OCI-LY7 (cell line): ENCODE measurements around the gene GTF2H1.

Experiments
- EZH2phosphoT487 ChIP-seq: fragments of 200-600 bp; sonication (generic); IDR thresholded peaks from 2 replicates; pipeline ENCODE4 v1.6.1; 2018; ENCODE audit warnings: low read depth, borderline replicate concordance, mild to moderate bottlenecking, mixed run types, antibody characterized with exemption, low read length, moderate library complexity, mixed read lengths
- TF ChIP-seq, protein P1 (sequence below): fragments of 200-600 bp; sonication (generic); conservative IDR thresholded peaks from 2 replicates; pipeline ENCODE4 v1.5.1; 2014; ENCODE audit warnings: mild to moderate bottlenecking, antibody characterized with exemption, low read length, moderate library complexity, mixed read lengths

DNA sequence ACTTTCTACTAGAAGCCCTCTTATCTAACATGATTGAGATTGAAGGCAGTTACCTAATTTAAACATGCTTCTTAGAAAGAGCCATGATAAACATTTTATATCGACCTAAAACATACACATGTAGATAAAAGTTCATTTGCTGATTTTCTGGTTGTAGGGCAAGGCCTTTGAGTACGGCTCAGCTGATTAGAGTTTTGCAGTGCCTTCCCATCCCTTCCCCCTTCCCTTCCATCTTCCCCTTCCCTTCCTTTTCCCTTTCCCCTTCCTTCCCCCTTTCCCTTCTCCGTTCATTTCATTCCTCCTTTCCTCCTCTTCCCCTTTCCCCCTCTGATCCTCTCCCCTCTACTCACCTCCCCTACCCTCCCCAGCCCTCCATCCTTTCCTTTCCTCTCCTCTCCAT, 94.1 kb downstream of the GTF2H1 start:
- TF ChIP-seq, protein P1, sequence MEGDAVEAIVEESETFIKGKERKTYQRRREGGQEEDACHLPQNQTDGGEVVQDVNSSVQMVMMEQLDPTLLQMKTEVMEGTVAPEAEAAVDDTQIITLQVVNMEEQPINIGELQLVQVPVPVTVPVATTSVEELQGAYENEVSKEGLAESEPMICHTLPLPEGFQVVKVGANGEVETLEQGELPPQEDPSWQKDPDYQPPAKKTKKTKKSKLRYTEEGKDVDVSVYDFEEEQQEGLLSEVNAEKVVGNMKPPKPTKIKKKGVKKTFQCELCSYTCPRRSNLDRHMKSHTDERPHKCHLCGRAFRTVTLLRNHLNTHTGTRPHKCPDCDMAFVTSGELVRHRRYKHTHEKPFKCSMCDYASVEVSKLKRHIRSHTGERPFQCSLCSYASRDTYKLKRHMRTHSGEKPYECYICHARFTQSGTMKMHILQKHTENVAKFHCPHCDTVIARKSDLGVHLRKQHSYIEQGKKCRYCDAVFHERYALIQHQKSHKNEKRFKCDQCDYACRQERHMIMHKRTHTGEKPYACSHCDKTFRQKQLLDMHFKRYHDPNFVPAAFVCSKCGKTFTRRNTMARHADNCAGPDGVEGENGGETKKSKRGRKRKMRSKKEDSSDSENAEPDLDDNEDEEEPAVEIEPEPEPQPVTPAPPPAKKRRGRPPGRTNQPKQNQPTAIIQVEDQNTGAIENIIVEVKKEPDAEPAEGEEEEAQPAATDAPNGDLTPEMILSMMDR = no peak
- TF ChIP-seq EZH2phosphoT487 = no peak
